H1 (cell line): Measurements from ENCODE around the gene RGS9. TPM values are rescaled to one million over a fixed set of nuclear protein-coding genes. Genes with fewer than 3 reads are reported as not detected.
A peak's percentile ranks its signal among the peaks of the same experiment; 100 is the strongest.

Experiments used
- CTCF ChIA-PET: fragments of 300-600 bp; sonication (Branson Sonifier 250); formaldehyde crosslinking; loops from one replicate; lab custom pipeline; 2021; ENCODE audit not compliant: partially characterized antibody; lab: Charles Lee
- POLR2A ChIA-PET: fragments of 300-600 bp; sonication (Branson Sonifier 250); formaldehyde crosslinking; loops from one replicate; lab custom pipeline; 2021; ENCODE audit warnings: inconsistent platforms; ENCODE audit not compliant: partially characterized antibody; lab: Charles Lee
- DNase-seq, 2 experiments: peaks; one replicate each; pipeline versions ENCODE4 v3.0.0 to v3.0.0-alpha.2; 2010 to 2022; ENCODE audit warnings: low spot score in 2 of 2, low read depth in 1 of 2, mixed read lengths in 1 of 2
- FAIRE-seq: peaks from 2 replicates; lab custom pipeline; 2011; peaks lifted over from hg19 to GRCh38; lab: Jason Lieb, UNC
- H2AFZ ChIP-seq: 2 replicates; pipeline ENCODE4 v1.8.1; 2012; ENCODE audit warnings: low read length, inconsistent platforms
- H2AK5ac ChIP-seq: 2 replicates; pipeline ENCODE4 v1.6.1; 2013; ENCODE audit warnings: low read depth, low read length
- H2BK120ac ChIP-seq: replicated peaks from 2 replicates; pipeline ENCODE3; 2013; ENCODE audit warnings: low read depth, low read length, inconsistent platforms
- H2BK12ac ChIP-seq: 2 replicates; pipeline ENCODE4 v1.6.1; 2013; ENCODE audit warnings: low read depth, low read length
- H2BK15ac ChIP-seq: 2 replicates; pipeline ENCODE4 v1.6.1; 2013; ENCODE audit warnings: low read length
- H2BK20ac ChIP-seq: 2 replicates; pipeline ENCODE4 v1.6.1; 2013; ENCODE audit warnings: low read length
- H2BK5ac ChIP-seq: 2 replicates; pipeline ENCODE4 v1.6.1; 2013; ENCODE audit warnings: low read depth, low read length
- H3K14ac ChIP-seq: 2 replicates; pipeline ENCODE4 v1.6.1; 2013; ENCODE audit warnings: inconsistent platforms; ENCODE audit not compliant: insufficient read length
- H3K18ac ChIP-seq: 2 replicates; pipeline ENCODE4 v1.6.1; 2013; ENCODE audit warnings: low read length; ENCODE audit errors: extremely low read depth
- H3K23ac ChIP-seq: 2 replicates; pipeline ENCODE4 v1.6.1; 2013; ENCODE audit warnings: inconsistent platforms; ENCODE audit not compliant: insufficient read length
- H3K23me2 ChIP-seq: 2 replicates; pipeline ENCODE4 v1.6.1; 2013; ENCODE audit warnings: low read depth, low read length
- H3K27ac ChIP-seq: 2 replicates; pipeline ENCODE4 v1.6.1; 2011; ENCODE audit warnings: low read depth, low read length, inconsistent platforms
- H3K27me3 ChIP-seq, 4 experiments: replicated peaks in 1 of 4; 1 replicate in 1 of 4; 2 replicates in 3 of 4; pipeline versions ENCODE4 v1.6.1 to v1.8.1; 2011 to 2013; ENCODE audit warnings: low read length in 3 of 4, mild to moderate bottlenecking in 3 of 4, inconsistent platforms in 2 of 4, mixed read lengths in 2 of 4, moderate library complexity in 1 of 4; ENCODE audit not compliant: control insufficient read depth in 3 of 4, insufficient read depth in 3 of 4; ENCODE audit errors: extremely low read depth in 1 of 4
- H3K36me3 ChIP-seq, 4 experiments: 2 replicates each; pipeline versions ENCODE4 v1.6.1 to v1.8.1; 2011 to 2013; ENCODE audit warnings: mild to moderate bottlenecking in 4 of 4, low read length in 3 of 4, moderate library complexity in 2 of 4, control low read depth in 1 of 4, inconsistent platforms in 1 of 4; ENCODE audit not compliant: insufficient read depth in 4 of 4, control insufficient read depth in 2 of 4
- H3K4ac ChIP-seq: replicated peaks from 2 replicates; pipeline ENCODE3; 2013; ENCODE audit warnings: low read length, low read depth, mixed read lengths, inconsistent platforms; ENCODE audit not compliant: insufficient read length
- H3K4me1 ChIP-seq, 4 experiments: replicated peaks in 1 of 4; 1 replicate in 1 of 4; 2 replicates in 3 of 4; pipeline versions ENCODE4 v1.6.1 to v1.8.1; 2011 to 2013; ENCODE audit warnings: low read length in 3 of 4, inconsistent platforms in 2 of 4, mixed read lengths in 1 of 4; ENCODE audit not compliant: insufficient read depth in 4 of 4, control insufficient read depth in 3 of 4
- H3K4me2 ChIP-seq, 2 experiments: 2 replicates each; pipeline versions ENCODE4 v1.6.1 to v1.8.1; 2011 to 2013; ENCODE audit warnings: low read depth in 2 of 2, low read length in 2 of 2, control low read depth in 1 of 2, inconsistent platforms in 1 of 2, mild to moderate bottlenecking in 1 of 2; ENCODE audit not compliant: insufficient read depth in 1 of 2
- H3K4me3 ChIP-seq, 4 experiments: fragments of 200-600, 300-600 bp in 1 of 4; sonication (generic), shearing (Covaris generic), sonication (Bioruptor Twin) in 1 of 4; 2 replicates each; pipeline versions ENCODE4 v1.5.1 to v1.8.1; 2011 to 2016; ENCODE audit warnings: low read length in 4 of 4, low read depth in 3 of 4, control low read depth in 2 of 4, inconsistent platforms in 2 of 4, mild to moderate bottlenecking in 2 of 4, mixed read lengths in 1 of 4, moderate library complexity in 1 of 4; ENCODE audit not compliant: insufficient read depth in 2 of 4; ENCODE audit errors: extremely low read depth in 1 of 4
- H3K56ac ChIP-seq: replicated peaks from 2 replicates; pipeline ENCODE3; 2013; ENCODE audit warnings: low read depth, mild to moderate bottlenecking, mixed read lengths, low read length, inconsistent platforms; ENCODE audit not compliant: insufficient read length
- H3K79me1 ChIP-seq: 2 replicates; pipeline ENCODE4 v1.6.1; 2013; ENCODE audit warnings: low read depth, low read length, control low read depth
- H3K79me2 ChIP-seq, 2 experiments: 2 replicates each; pipeline versions ENCODE4 v1.6.1 to v1.8.1; 2012 to 2013; ENCODE audit warnings: low read length in 2 of 2, mild to moderate bottlenecking in 2 of 2, inconsistent platforms in 1 of 2; ENCODE audit not compliant: insufficient read depth in 2 of 2, control insufficient read depth in 1 of 2
- H3K9ac ChIP-seq, 4 experiments: replicated peaks in 1 of 4; 1 replicate in 1 of 4; 2 replicates in 3 of 4; pipeline versions ENCODE4 v1.6.1 to v1.8.1; 2011 to 2013; ENCODE audit warnings: low read depth in 3 of 4, low read length in 3 of 4, control low read depth in 2 of 4, mild to moderate bottlenecking in 2 of 4, moderate library complexity in 2 of 4, inconsistent platforms in 1 of 4; ENCODE audit errors: extremely low read depth in 1 of 4
- H3K9me3 ChIP-seq, 2 experiments: 2 replicates each; pipeline versions ENCODE4 v1.6.1 to v1.8.1; 2012 to 2013; ENCODE audit warnings: mild to moderate bottlenecking in 2 of 2, moderate library complexity in 2 of 2, control low read depth in 1 of 2, inconsistent platforms in 1 of 2, low read depth in 1 of 2, low read length in 1 of 2, mixed read lengths in 1 of 2; ENCODE audit not compliant: insufficient read depth in 2 of 2
- H4K20me1 ChIP-seq, 2 experiments: replicated peaks in 1 of 2; 2 replicates each; pipeline versions ENCODE3 to v1.8.1; 2011 to 2013; ENCODE audit warnings: inconsistent platforms in 2 of 2, low read length in 2 of 2, mild to moderate bottlenecking in 1 of 2; ENCODE audit not compliant: insufficient read depth in 2 of 2, control insufficient read depth in 1 of 2
- H4K5ac ChIP-seq: 2 replicates; pipeline ENCODE4 v1.6.1; 2013; ENCODE audit warnings: low read length, low read depth, mixed read lengths, inconsistent platforms; ENCODE audit not compliant: insufficient read length
- H4K8ac ChIP-seq: 2 replicates; pipeline ENCODE4 v1.8.0; 2013; ENCODE audit warnings: mild to moderate bottlenecking, moderate library complexity, low read length, inconsistent platforms; ENCODE audit not compliant: insufficient read depth; ENCODE audit errors: extremely low read depth
- H4K91ac ChIP-seq: replicated peaks from 2 replicates; pipeline ENCODE3; 2013; ENCODE audit warnings: low read length, mixed read lengths, inconsistent platforms; ENCODE audit not compliant: insufficient read length
- ATF3 ChIP-seq: IDR thresholded peaks from 2 replicates; pipeline ENCODE4 v1.6.1; 2011; ENCODE audit warnings: low read depth, mild to moderate bottlenecking, low read length; ENCODE audit not compliant: insufficient read depth
- CTBP2 ChIP-seq: IDR thresholded peaks from 2 replicates; pipeline ENCODE4 v1.7.0; 2011; ENCODE audit warnings: borderline replicate concordance, mild to moderate bottlenecking, moderate library complexity, mixed read lengths, low read length; ENCODE audit not compliant: insufficient read depth, insufficient read length
- JUN ChIP-seq: IDR thresholded peaks from 2 replicates; pipeline ENCODE4 v1.6.1; 2011; ENCODE audit warnings: low read depth, mild to moderate bottlenecking, improper control_type of control experiment, low read length
- USF2 ChIP-seq: IDR thresholded peaks from 2 replicates; pipeline ENCODE4 v1.6.1; 2011; ENCODE audit warnings: low read length, improper control_type of control experiment
- WGBS, 2 experiments: shearing (Covaris generic) in 1 of 2; methylation state at CpG; one replicate each; pipeline versions ENCODE4 v1.1.6 to v1.1.7; 2013 to 2015; ENCODE audit warnings: low lambda C conversion rate in 2 of 2, mixed read lengths in 2 of 2, inconsistent platforms in 1 of 2, low coverage in 1 of 2, missing lambda C conversion rate in 1 of 2; ENCODE audit not compliant: insufficient replicate concordance in 2 of 2, insufficient coverage in 1 of 2, insufficient read length in 1 of 2; ENCODE audit errors: extremely low coverage in 1 of 2, missing lambda C conversion rate in 1 of 2; 5-methylcytosine and 5-hydroxymethylcytosine counted together
- polyA plus RNA-seq, 7 experiments: library from polyadenylated mRNA; depleted of rRNA in 3 of 7; stranded (reverse) in 5 of 7; unstranded in 2 of 7; fragments of >200 nt in 5 of 7; fragments of 200-250 nt in 2 of 7; gene quantifications; 1 replicate in 5 of 7; 2 replicates in 1 of 7; 4 replicates in 1 of 7; pipeline versions ENCODE4 v1.2.1 to v1.2.3, GENCODE V29; 2011 to 2013; ENCODE audit warnings: missing spikeins in 2 of 7, mixed read lengths in 2 of 7
- total RNA-seq: library from RNA; stranded (reverse); fragmentation: NEBNext Ultra II Directional; extraction: Animal tissue kit (Norgen Biotek cat#: 25700); gene quantifications from 2 replicates; pipeline ENCODE4 v1.2.1, GENCODE V29; 2021

RGS9 gene
- total and polyA plus RNA-seq, 2 of the 8 experiments (the other 6 are each of a cell fraction or from before 2014, with no cell fraction given) = 8.9 to 20.5 TPM

DNA sequence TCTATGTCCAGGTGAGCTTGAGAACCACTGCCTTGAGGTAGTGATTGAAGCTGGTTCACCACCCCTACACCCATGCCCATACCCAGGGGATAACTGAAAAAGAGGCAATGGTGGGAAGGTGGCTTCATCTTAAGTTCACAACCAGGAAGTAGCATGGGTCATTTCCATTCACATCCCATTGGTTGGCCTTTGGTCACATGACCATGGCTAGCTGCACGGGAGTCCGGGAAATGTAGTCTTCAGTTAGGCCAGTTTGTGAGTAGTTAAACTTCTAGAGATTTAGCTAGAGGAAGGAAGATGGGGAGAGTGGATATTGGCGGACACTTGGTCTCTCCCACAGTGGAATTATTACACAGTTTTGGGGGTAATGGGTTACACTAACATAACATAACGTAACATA, 92.9 kb downstream of the RGS9 start:
- WGBS, 2 experiments = 83% methylated on average over 4 of the region's 4 CpGs; no CpG with 5 or more reads in 1 of the 2 experiments
- Histone ChIP-seq H2BK5ac (no peak overlapping the region), H4K8ac (no peak overlapping the region), H3K9ac (no peak overlapping the region), H2AK5ac (no peak overlapping the region), H3K4me2 (no peak overlapping the region), H4K91ac (no peak overlapping the region), H3K23ac (no peak overlapping the region), H3K23me2 (0 out of 2 replicates have a peak, but pooled peaks cover 2% of the 10 kb centered on the region), H3K4me3 (no peak overlapping the region), H2BK20ac (no peak overlapping the region), H2AFZ (no peak overlapping the region), H3K27me3 (no peaks in the 10 kb centered on the region), H3K14ac (no peak overlapping the region), H4K20me1 (no peaks in the 10 kb centered on the region), H3K27ac (no peak overlapping the region), H2BK12ac (no peak overlapping the region), H2BK120ac (no peak overlapping the region), H3K56ac (no peak overlapping the region), H3K9me3 (no peaks in the 10 kb centered on the region), H3K79me1 (no peaks in the 10 kb centered on the region), H3K4me1 (no peaks in the 10 kb centered on the region), H3K79me2 (no peaks in the 10 kb centered on the region), H4K5ac (no peak overlapping the region), H3K18ac (no peak overlapping the region), H2BK15ac (no peak overlapping the region), H3K4ac (no peak overlapping the region)
- FAIRE-seq (no peak), DNase-seq (no peak)
- POLR2A ChIA-PET = no interaction called here
- CTCF ChIA-PET = interaction anchor here (0.5 to 2.6 kb wide), 13 partner anchors 9 to 1094 kb away, joined by 3 to 17 read pairs (median 3); no protein-coding TSS in a partner anchor
- TF ChIP-seq ATF3 (0 out of 2 replicates have a peak, but pooled peaks have one; percentile 15), JUN (no peak), USF2 (peak; percentile 40; the same call in 1 of the 2 replicates), CTBP2 (no peak)
- TF ChIP-seq, all 59 proteins: peak for 2
- H3K36me3 ChIP-seq = no peaks in the 10 kb centered on the region
